Liver (tissue), 9 donors: ENCODE data around the gene BCAR1. TPM values are rescaled to one million over a fixed set of nuclear protein-coding genes. Genes with fewer than 3 reads are reported as not detected.

Source experiments
- DNase-seq: peaks from one replicate; pipeline ENCODE4 v3.0.0-alpha.2; 2017; ENCODE audit warnings: low spot score
- H3K27ac ChIP-seq, 2 donors: one replicate each; pipeline ENCODE4 v1.7.0; 2013; ENCODE audit warnings: inconsistent platforms in 2 of 2, low read length in 2 of 2, control low read depth in 1 of 2, low read depth in 1 of 2, mild to moderate bottlenecking in 1 of 2
- H3K27me3 ChIP-seq, 4 donors: one replicate each; pipeline versions ENCODE4 v1.6.1 to v1.7.0; 2013; ENCODE audit warnings: low read length in 3 of 4, inconsistent platforms in 1 of 4, mild to moderate bottlenecking in 1 of 4, moderate library complexity in 1 of 4; ENCODE audit not compliant: control insufficient read depth in 4 of 4, insufficient read depth in 4 of 4
- H3K36me3 ChIP-seq, 4 donors: one replicate each; pipeline versions ENCODE4 v1.6.1 to v1.7.0; 2013; ENCODE audit warnings: low read length in 3 of 4, mild to moderate bottlenecking in 3 of 4, low read depth in 1 of 4, moderate library complexity in 1 of 4; ENCODE audit not compliant: control insufficient read depth in 4 of 4, insufficient read depth in 3 of 4
- H3K4me1 ChIP-seq, 4 donors: one replicate each; pipeline versions ENCODE4 v1.6.1 to v1.7.0; 2013; ENCODE audit warnings: low read length in 3 of 4, mild to moderate bottlenecking in 3 of 4, moderate library complexity in 1 of 4; ENCODE audit not compliant: control insufficient read depth in 4 of 4, insufficient read depth in 4 of 4
- H3K4me3 ChIP-seq, 3 donors: one replicate each; pipeline versions ENCODE4 v1.6.1 to v1.7.0; 2013; ENCODE audit warnings: low read length in 3 of 3, control low read depth in 1 of 3, low read depth in 1 of 3, mild to moderate bottlenecking in 1 of 3
- H3K9ac ChIP-seq, 2 donors: one replicate each; pipeline ENCODE4 v1.7.0; 2013; ENCODE audit warnings: low read length in 2 of 2, mild to moderate bottlenecking in 2 of 2, moderate library complexity in 2 of 2, control low read depth in 1 of 2, low read depth in 1 of 2
- H3K9me3 ChIP-seq, 4 donors: one replicate each; pipeline versions ENCODE4 v1.6.1 to v1.7.0; 2013; ENCODE audit warnings: low read length in 3 of 4; ENCODE audit not compliant: control insufficient read depth in 4 of 4
- EGR1 ChIP-seq, 2 donors: IDR thresholded peaks; 2 replicates each; pipeline ENCODE4 v1.6.1; 2016 to 2018; ENCODE audit warnings: antibody characterized with exemption in 2 of 2, low read depth in 2 of 2
- FOXA2 ChIP-seq: IDR thresholded peaks from 2 replicates; pipeline ENCODE4 v1.6.1; 2016; ENCODE audit warnings: antibody characterized with exemption
- GABPA ChIP-seq, 2 donors: IDR thresholded peaks in 1 of 2; conservative IDR thresholded peaks in 1 of 2; 2 replicates each; pipeline ENCODE4 v1.6.1; 2016; ENCODE audit warnings: antibody characterized with exemption in 2 of 2, mild to moderate bottlenecking in 1 of 2, moderate library complexity in 1 of 2
- HNF4A ChIP-seq, 2 donors: conservative IDR thresholded peaks; 2 replicates each; pipeline ENCODE4 v1.6.1; 2016; ENCODE audit warnings: antibody characterized with exemption in 2 of 2, mild to moderate bottlenecking in 2 of 2
- HNF4G ChIP-seq: IDR thresholded peaks from 2 replicates; pipeline ENCODE4 v1.6.1; 2016; ENCODE audit warnings: antibody characterized with exemption
- JUND ChIP-seq, 2 donors: IDR thresholded peaks; 2 replicates each; pipeline ENCODE4 v1.6.1; 2016; ENCODE audit warnings: antibody characterized with exemption in 2 of 2
- MAX ChIP-seq: IDR thresholded peaks from 2 replicates; pipeline ENCODE4 v1.6.1; 2016; ENCODE audit warnings: antibody characterized with exemption
- NR2F2 ChIP-seq: IDR thresholded peaks from 2 replicates; pipeline ENCODE4 v1.6.1; 2016; ENCODE audit warnings: antibody characterized with exemption
- RAD21 ChIP-seq, 2 donors: IDR thresholded peaks; 2 replicates each; pipeline ENCODE4 v1.6.1; 2016; ENCODE audit warnings: antibody characterized with exemption in 2 of 2, mild to moderate bottlenecking in 2 of 2
- REST ChIP-seq: IDR thresholded peaks from 2 replicates; pipeline ENCODE4 v1.6.1; 2016; ENCODE audit warnings: antibody characterized with exemption, mild to moderate bottlenecking
- RXRA ChIP-seq, 2 donors: IDR thresholded peaks; 2 replicates each; pipeline ENCODE4 v1.6.1; 2017 to 2018; ENCODE audit warnings: antibody characterized with exemption in 2 of 2, mild to moderate bottlenecking in 1 of 2
- SP1 ChIP-seq: IDR thresholded peaks from 2 replicates; pipeline ENCODE4 v1.6.1; 2018; ENCODE audit warnings: antibody characterized with exemption, mild to moderate bottlenecking
- TAF1 ChIP-seq: conservative IDR thresholded peaks from 2 replicates; pipeline ENCODE4 v1.6.1; 2016; ENCODE audit warnings: antibody characterized with exemption, mild to moderate bottlenecking
- YY1 ChIP-seq: IDR thresholded peaks from 2 replicates; pipeline ENCODE4 v1.6.1; 2016; ENCODE audit warnings: antibody characterized with exemption, mild to moderate bottlenecking
- WGBS: extraction: QIAGEN DNeasy Blood & Tissue Kit; methylation state at CpG from one replicate; pipeline ENCODE4 v1.1.7; 2013; 5-methylcytosine and 5-hydroxymethylcytosine counted together
- polyA plus RNA-seq, 2 donors: library from polyadenylated mRNA; stranded (reverse) in 1 of 2; unstranded in 1 of 2; fragments of 200-250 nt in 1 of 2; fragments of >200 nt in 1 of 2; fragmentation: Nextera tagmentation in 1 of 2; extraction: Ambion mirVana in 1 of 2; gene quantifications; one replicate each; pipeline versions ENCODE4 v1.2.1 to v1.2.3, GENCODE V29; 2013 to 2015
- total RNA-seq, 2 donors: library from RNA; depleted of rRNA; stranded (reverse); fragments of >200 nt; gene quantifications; one replicate each; pipeline ENCODE4 v1.2.3, GENCODE V29; 2014
- TF ChIP-seq, protein P1 (sequence below): IDR thresholded peaks from 2 replicates; pipeline ENCODE4 v1.6.1; 2016; ENCODE audit warnings: antibody characterized with exemption
- TF ChIP-seq, protein P2 (sequence below): IDR thresholded peaks from 2 replicates; pipeline ENCODE4 v1.6.1; 2016; ENCODE audit warnings: antibody characterized with exemption
- TF ChIP-seq, protein P3 (sequence below): fragments of 150-350 bp; IDR thresholded peaks from 2 replicates; pipeline ENCODE4 v1.5.1; 2017; ENCODE audit warnings: improper control_type of control experiment, low read depth, low read length; ENCODE audit not compliant: missing input control
- donor health status: healthy.
- donor health status: healthy.
- donor health status: healthy.
- donor health status: healthy.
- donor health status: healthy.

The BCAR1 gene
- total RNA-seq (10 to 100 TPM; 10.1 to 32.2 TPM), polyA plus RNA-seq (10 to 100 TPM; 11.3 to 29.0 TPM)

DNA sequence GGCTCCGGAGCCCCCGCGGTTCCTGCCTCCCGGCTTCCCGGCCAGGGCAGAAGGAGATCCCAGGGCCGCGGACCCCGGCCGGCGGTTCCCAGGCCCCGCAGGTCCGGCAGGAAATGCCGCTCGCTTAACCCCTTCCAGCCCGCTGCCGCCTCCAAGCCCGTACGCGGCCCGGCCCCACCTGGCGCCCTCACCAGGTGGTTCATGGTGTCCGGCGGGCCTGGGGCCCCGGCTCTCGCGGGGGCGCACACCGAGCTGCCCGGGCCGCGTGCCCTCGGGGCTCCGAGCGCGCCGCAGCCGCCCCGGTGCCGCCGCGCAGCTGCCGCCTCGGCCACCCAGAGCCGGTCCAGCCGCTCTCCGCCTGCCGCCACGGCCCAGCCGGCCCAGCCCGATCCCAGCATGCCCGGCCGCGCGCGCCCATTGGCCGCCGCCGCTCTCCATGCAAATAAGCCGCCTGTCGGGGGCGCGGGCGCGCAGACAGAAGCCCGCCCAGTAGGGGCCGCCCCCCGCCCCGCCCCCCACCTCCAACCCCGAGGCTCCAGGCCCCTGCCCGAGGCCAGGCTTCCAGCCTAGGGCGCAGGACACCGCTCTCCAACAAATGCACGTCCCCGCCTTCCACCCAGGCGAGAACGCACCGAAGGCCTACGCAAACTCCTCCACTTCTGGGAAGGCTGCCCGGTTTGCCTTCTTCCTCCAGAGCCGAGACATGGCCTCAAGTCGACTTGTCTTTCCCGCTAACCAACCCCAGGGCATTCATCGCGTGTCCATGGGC lies at the start of gene BCAR1:
BCAR1 (minus strand) TSS at position 345 of the 769 bp plus-strand sequence; CDS start at position 203, 142 bp downstream.
- Histone ChIP-seq H3K27ac (peak within 1 kb of the TSS; percentile 86 to 97), H3K9ac (peak within 1 kb of the TSS; percentile 73 to 79), H3K36me3 (no peaks in the 10 kb centered on the region), H3K4me1 (peaks cover 21 to 83% (median 46%) of the 10 kb centered on the region in 4 donors), H3K27me3 (no peaks in the 10 kb centered on the region), H3K9me3 (no peaks in the 10 kb centered on the region), H3K4me3 (peak within 1 kb of the TSS; percentile 65 to 88 (median 75))
- 2% methylated on average over 84 of the region's 84 CpGs for WGBS
- no peak for TF ChIP-seq GABPA (IDR thresholded peaks at IDR 0.05 in 1 of 2, conservative IDR thresholded peaks at IDR 0.05 in 1 of 2)
- TF ChIP-seq RXRA (IDR thresholded peaks at IDR 0.05): no peak
- no peak for TF ChIP-seq JUND (IDR thresholded peaks at IDR 0.05)
- TF ChIP-seq RAD21 (IDR thresholded peaks at IDR 0.05): peak in 1 of 2 donors; percentile 16
- DNase-seq: peak; percentile 81

- Histone ChIP-seq H3K27me3 (no peaks in the 10 kb centered on the region), H3K9me3 (no peaks in the 10 kb centered on the region), H3K36me3 (peaks cover 3 to 18% (median 9%) of the 10 kb centered on the region in 4 donors), H3K4me3 (no peak overlapping the region), H3K9ac (no peak overlapping the region), H3K27ac (no peak overlapping the region), H3K4me1 (peaks cover 0 to 6% (median 2%) of the 10 kb centered on the region in 4 donors)
- 82% methylated on average over 6 of the region's 6 CpGs for WGBS
- no peak for TF ChIP-seq REST
- no peak for TF ChIP-seq HNF4A (conservative IDR thresholded peaks at IDR 0.05)
- TF ChIP-seq EGR1 (IDR thresholded peaks at IDR 0.05; ENCODE audit: low read depth in 2 of 2): no peak
- TF ChIP-seq, protein P1, sequence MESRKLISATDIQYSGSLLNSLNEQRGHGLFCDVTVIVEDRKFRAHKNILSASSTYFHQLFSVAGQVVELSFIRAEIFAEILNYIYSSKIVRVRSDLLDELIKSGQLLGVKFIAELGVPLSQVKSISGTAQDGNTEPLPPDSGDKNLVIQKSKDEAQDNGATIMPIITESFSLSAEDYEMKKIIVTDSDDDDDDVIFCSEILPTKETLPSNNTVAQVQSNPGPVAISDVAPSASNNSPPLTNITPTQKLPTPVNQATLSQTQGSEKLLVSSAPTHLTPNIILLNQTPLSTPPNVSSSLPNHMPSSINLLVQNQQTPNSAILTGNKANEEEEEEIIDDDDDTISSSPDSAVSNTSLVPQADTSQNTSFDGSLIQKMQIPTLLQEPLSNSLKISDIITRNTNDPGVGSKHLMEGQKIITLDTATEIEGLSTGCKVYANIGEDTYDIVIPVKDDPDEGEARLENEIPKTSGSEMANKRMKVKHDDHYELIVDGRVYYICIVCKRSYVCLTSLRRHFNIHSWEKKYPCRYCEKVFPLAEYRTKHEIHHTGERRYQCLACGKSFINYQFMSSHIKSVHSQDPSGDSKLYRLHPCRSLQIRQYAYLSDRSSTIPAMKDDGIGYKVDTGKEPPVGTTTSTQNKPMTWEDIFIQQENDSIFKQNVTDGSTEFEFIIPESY: no peak
- no peak for TF ChIP-seq NR2F2
- TF ChIP-seq, protein P2, sequence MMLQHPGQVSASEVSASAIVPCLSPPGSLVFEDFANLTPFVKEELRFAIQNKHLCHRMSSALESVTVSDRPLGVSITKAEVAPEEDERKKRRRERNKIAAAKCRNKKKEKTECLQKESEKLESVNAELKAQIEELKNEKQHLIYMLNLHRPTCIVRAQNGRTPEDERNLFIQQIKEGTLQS: no peak
- no peak for TF ChIP-seq HNF4G
- no peak for TF ChIP-seq FOXA2
- no peak for TF ChIP-seq RAD21 (IDR thresholded peaks at IDR 0.05)
- no peak for TF ChIP-seq JUND (IDR thresholded peaks at IDR 0.05)
- no peak for TF ChIP-seq GABPA (IDR thresholded peaks at IDR 0.05 in 1 of 2, conservative IDR thresholded peaks at IDR 0.05 in 1 of 2)
- TF ChIP-seq YY1: no peak
- no peak for TF ChIP-seq MAX
- TF ChIP-seq, protein P3, sequence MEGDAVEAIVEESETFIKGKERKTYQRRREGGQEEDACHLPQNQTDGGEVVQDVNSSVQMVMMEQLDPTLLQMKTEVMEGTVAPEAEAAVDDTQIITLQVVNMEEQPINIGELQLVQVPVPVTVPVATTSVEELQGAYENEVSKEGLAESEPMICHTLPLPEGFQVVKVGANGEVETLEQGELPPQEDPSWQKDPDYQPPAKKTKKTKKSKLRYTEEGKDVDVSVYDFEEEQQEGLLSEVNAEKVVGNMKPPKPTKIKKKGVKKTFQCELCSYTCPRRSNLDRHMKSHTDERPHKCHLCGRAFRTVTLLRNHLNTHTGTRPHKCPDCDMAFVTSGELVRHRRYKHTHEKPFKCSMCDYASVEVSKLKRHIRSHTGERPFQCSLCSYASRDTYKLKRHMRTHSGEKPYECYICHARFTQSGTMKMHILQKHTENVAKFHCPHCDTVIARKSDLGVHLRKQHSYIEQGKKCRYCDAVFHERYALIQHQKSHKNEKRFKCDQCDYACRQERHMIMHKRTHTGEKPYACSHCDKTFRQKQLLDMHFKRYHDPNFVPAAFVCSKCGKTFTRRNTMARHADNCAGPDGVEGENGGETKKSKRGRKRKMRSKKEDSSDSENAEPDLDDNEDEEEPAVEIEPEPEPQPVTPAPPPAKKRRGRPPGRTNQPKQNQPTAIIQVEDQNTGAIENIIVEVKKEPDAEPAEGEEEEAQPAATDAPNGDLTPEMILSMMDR: no peak
- TF ChIP-seq TAF1: no peak
- no peak for TF ChIP-seq SP1
- no peak for TF ChIP-seq RXRA (IDR thresholded peaks at IDR 0.05)
- no peak for DNase-seq
These were observed 46.8 kb upstream of the BCAR1 start for GRCh38 chr16:75298267-75298666.
